Lower leg skin (tissue), 4 donors: ENCODE measurements around the gene TRABD. TPM values are rescaled to one million over a fixed set of nuclear protein-coding genes. Genes with fewer than 3 reads are reported as not detected.

ENCODE experiments used
- DNase-seq, 2 donors: peaks; one replicate each; pipeline ENCODE4 v3.0.0-alpha.2; 2019; ENCODE audit warnings: low spot score in 2 of 2
- H3K4me3 ChIP-seq: fragments of 200-600 bp; sonication (generic); 2 replicates; pipeline ENCODE4 v1.5.1; 2017; ENCODE audit warnings: mild to moderate bottlenecking, low read depth; ENCODE audit not compliant: poor library complexity, severe bottlenecking
- CTCF ChIP-seq, 3 donors: fragments of 450-650 bp; IDR thresholded peaks; one replicate each; pipeline ENCODE4 v1.5.1; 2016; ENCODE audit warnings: antibody characterized with exemption in 3 of 3, mild to moderate bottlenecking in 3 of 3, moderate library complexity in 2 of 3
- POLR2A ChIP-seq, 2 donors: fragments of 450-650 bp; IDR thresholded peaks; one replicate each; pipeline ENCODE4 v1.6.1; 2016 to 2017; ENCODE audit warnings: antibody characterized with exemption in 2 of 2, mild to moderate bottlenecking in 1 of 2, moderate library complexity in 1 of 2
- WGBS, 2 donors: methylation state at CpG; one replicate each; pipeline ENCODE4 v1.1.5; 2018; 5-methylcytosine and 5-hydroxymethylcytosine counted together
- intact Hi-C: fragments of 100-400 bp; cut with DNase I; formaldehyde crosslinking; loops from one replicate; pipeline ENCODE4 v1.15.0; 2023; ENCODE audit warnings: low total_unique reads
- total RNA-seq, 4 donors: library from RNA; depleted of rRNA; stranded (reverse); fragments of >200 nt; gene quantifications; one replicate each; pipeline ENCODE4 v1.1.0, GENCODE V29; 2016

TRABD gene
- total RNA-seq, 4 donors from 2014 or later: 31.5 to 62.7 (median 46.4) TPM

GRCh38 chr22:50197856-50198623, 12.3 kb downstream of the TRABD start:
- H3K4me3 ChIP-seq: no peak overlapping the region
- TF ChIP-seq POLR2A (IDR thresholded peaks at IDR 0.05) (no peak), CTCF (IDR thresholded peaks at IDR 0.05) (no peak)
- intact Hi-C loops: no loop called here
- no peak for DNase-seq
- WGBS, 2 donors: 87 to 93% methylated on average over 26 to 55 of the region's 61 CpGs

- DNase-seq: no peak
- 85 to 89% methylated on average over 8 to 16 of the region's 16 CpGs for WGBS, 2 donors
- H3K4me3 ChIP-seq: no peak overlapping the region
- TF ChIP-seq CTCF (IDR thresholded peaks at IDR 0.05): no peak
- TF ChIP-seq POLR2A (IDR thresholded peaks at IDR 0.05): no peak
- intact Hi-C loops: no loop called here
Observed at GRCh38 chr22:50198624-50199017, 12.9 kb downstream of the TRABD start.

- H3K4me3 ChIP-seq: no peak overlapping the region
- TF ChIP-seq POLR2A (IDR thresholded peaks at IDR 0.05): no peak
- no peak for DNase-seq
- intact Hi-C loops: no loop called here
- 80 to 85% methylated on average over 16 to 18 of the region's 18 CpGs for WGBS, 2 donors
Observed at GRCh38 chr22:50199251-50199721, 13.6 kb downstream of the TRABD start.

GRCh38 chr22:50199829-50200460, 14.2 kb downstream of the TRABD start:
- TF ChIP-seq POLR2A (IDR thresholded peaks at IDR 0.05) (no peak), CTCF (IDR thresholded peaks at IDR 0.05) (no peak)
- intact Hi-C loops: loop anchor here (10.0 kb wide), 1 partner anchor 45 kb away; no protein-coding TSS in a partner anchor
- peak overlapping the region; percentile 44 for H3K4me3 ChIP-seq
- 14 to 17% methylated on average over 21 to 26 of the region's 34 CpGs for WGBS, 2 donors
- DNase-seq: no peak

DNA sequence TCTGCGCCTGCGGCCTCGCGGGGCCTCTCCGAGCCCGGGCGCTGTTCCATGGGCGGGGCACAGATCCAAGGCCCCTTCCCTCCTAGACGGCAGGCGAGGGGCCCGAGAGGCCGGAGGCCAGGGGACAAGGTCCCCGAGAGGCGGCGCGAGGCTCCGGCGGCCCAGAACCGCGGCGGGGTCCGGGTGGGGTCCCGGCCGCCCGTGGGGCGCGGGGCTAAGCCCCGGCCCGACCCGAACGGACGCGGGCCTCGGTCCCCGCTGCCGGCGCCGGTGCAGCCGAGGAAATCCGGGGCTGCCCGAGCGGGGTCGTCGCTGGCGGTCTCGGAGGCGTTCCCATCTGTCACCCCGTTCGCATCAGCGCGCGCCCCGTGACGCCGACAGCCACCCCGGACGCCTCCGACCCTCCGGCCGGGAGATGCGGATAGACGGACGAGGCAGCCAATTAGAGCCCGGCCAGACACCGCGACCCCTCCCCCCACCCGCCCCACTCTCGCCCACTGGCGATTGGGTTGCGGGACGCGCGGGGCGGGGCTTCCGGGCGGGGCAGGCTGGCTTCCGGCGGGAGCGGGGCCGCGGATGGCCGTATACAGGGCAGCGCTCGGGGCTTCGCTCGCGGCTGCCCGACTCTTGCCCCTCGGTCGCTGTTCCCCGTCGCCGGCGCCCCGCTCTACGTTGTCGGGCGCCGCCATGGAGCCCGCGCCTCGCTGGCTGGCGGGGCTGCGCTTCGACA, 14.9 kb downstream of the TRABD start, which contains the start of gene SELENOO:
Gene SELENOO (plus strand): TSS at position 551 of the 730 bp plus-strand sequence. CDS start 26 bp downstream, at position 577.
- H3K4me3 ChIP-seq: peak within 1 kb of the TSS; percentile 44
- DNase-seq: peak; percentile 82 to 98
- 0% methylated on average over 8 to 36 of the region's 105 CpGs for WGBS, 2 donors
- TF ChIP-seq CTCF (IDR thresholded peaks at IDR 0.05) (no peak), POLR2A (IDR thresholded peaks at IDR 0.05) (peak in 1 of 2 donors; percentile 47)
- intact Hi-C loops: loop anchor here (10.0 kb wide), 1 partner anchor 46 kb away; no protein-coding TSS in a partner anchor
